GM12878 (cell line): ENCODE results near the gene TEX22. TPM values are rescaled to one million over a fixed set of nuclear protein-coding genes. Genes with fewer than 3 reads are reported as not detected.
A peak's percentile ranks its signal among the peaks of the same experiment; 100 is the strongest.

Experiments
- BACH1 ChIP-seq: fragments of 450-650 bp; IDR thresholded peaks from 2 replicates; pipeline ENCODE4 v1.6.1; 2017; ENCODE audit warnings: mild to moderate bottlenecking, borderline replicate concordance
- DPF2 ChIP-seq: fragments of 450-650 bp; IDR thresholded peaks from 2 replicates; pipeline ENCODE4 v1.6.1; 2017; ENCODE audit warnings: mild to moderate bottlenecking
- EGR1 ChIP-seq, 2 experiments: IDR thresholded peaks; 1 replicate in 1 of 2; 2 replicates in 1 of 2; pipeline ENCODE4 v1.6.1; 2011 to 2012; ENCODE audit warnings: low read depth in 2 of 2, low read length in 2 of 2, borderline replicate concordance in 1 of 2, mild to moderate bottlenecking in 1 of 2, moderate library complexity in 1 of 2
- FOXK2 ChIP-seq: fragments of 450-650 bp; IDR thresholded peaks from 2 replicates; pipeline ENCODE4 v1.6.1; 2017; ENCODE audit warnings: mild to moderate bottlenecking, moderate library complexity
- IKZF1 ChIP-seq: fragments of 450-650 bp; conservative IDR thresholded peaks from 2 replicates; pipeline ENCODE4 v1.6.1; 2017; ENCODE audit warnings: antibody characterized with exemption, mild to moderate bottlenecking
- JUNB ChIP-seq: IDR thresholded peaks from 2 replicates; pipeline ENCODE4 v1.6.1; 2016; ENCODE audit warnings: antibody characterized with exemption, mild to moderate bottlenecking
- LARP7 ChIP-seq: fragments of 450-650 bp; IDR thresholded peaks from 2 replicates; pipeline ENCODE4 v1.6.1; 2017; ENCODE audit warnings: mild to moderate bottlenecking
- NBN ChIP-seq: fragments of 450-650 bp; IDR thresholded peaks from 2 replicates; pipeline ENCODE4 v1.6.1; 2016
- PML ChIP-seq: IDR thresholded peaks from 2 replicates; pipeline ENCODE4 v1.6.1; 2012; ENCODE audit warnings: low read length, inconsistent platforms
- POLR2A ChIP-seq: IDR thresholded peaks from 2 replicates; pipeline ENCODE4 v1.6.1; 2011; ENCODE audit warnings: low read depth, mild to moderate bottlenecking, low read length
- YY1 ChIP-seq: IDR thresholded peaks from 2 replicates; pipeline ENCODE4 v1.6.1; 2011; ENCODE audit warnings: low read depth, mild to moderate bottlenecking, low read length
- ZNF217 ChIP-seq: fragments of 450-650 bp; IDR thresholded peaks from 2 replicates; pipeline ENCODE4 v1.6.1; 2017; ENCODE audit warnings: antibody characterized with exemption, mild to moderate bottlenecking
- polyA plus RNA-seq, 11 experiments: library from polyadenylated mRNA; depleted of rRNA in 4 of 11; unstranded in 6 of 11; stranded (reverse) in 5 of 11; fragments of >200 nt; fragmentation: Nextera tagmentation in 4 of 11; fragmentation: Illumina TruSeq in 1 of 11; extraction: Ambion mirVana in 4 of 11; extraction: Trizol in 1 of 11; gene quantifications; 1 replicate in 1 of 11; 2 replicates in 10 of 11; pipeline versions ENCODE4 v1.2.1 to v1.2.3, GENCODE V29; 2011 to 2016; ENCODE audit warnings: inconsistent platforms in 2 of 11, missing spikeins in 2 of 11, low read depth in 1 of 11
- total RNA-seq, 4 experiments: library from RNA; depleted of rRNA in 3 of 4; stranded (reverse); fragments of >200 nt in 3 of 4; fragmentation: Illumina TruSeq in 1 of 4; extraction: Trizol in 1 of 4; gene quantifications; 2 replicates each; pipeline versions ENCODE4 v1.2.1 to v1.2.3, GENCODE V29; 2013 to 2021
- TF ChIP-seq, protein P1 (sequence below): IDR thresholded peaks from 2 replicates; pipeline ENCODE4 v1.6.1; 2011; ENCODE audit warnings: low read depth, low read length, improper control_type of control experiment, borderline replicate concordance
- TF ChIP-seq, protein P2 (sequence below): IDR thresholded peaks from 2 replicates; pipeline ENCODE4 v1.6.1; 2011; ENCODE audit warnings: borderline replicate concordance, low read depth, mild to moderate bottlenecking, moderate library complexity, mixed read lengths, low read length; ENCODE audit not compliant: insufficient read depth; ENCODE audit errors: extremely low read length
- TF ChIP-seq, protein P3 (sequence below), 3 experiments: IDR thresholded peaks in 2 of 3; conservative IDR thresholded peaks in 1 of 3; 2 replicates each; pipeline ENCODE4 v1.5.1; 2011; ENCODE audit warnings: low read depth in 3 of 3, low read length in 3 of 3, mild to moderate bottlenecking in 3 of 3, control low read depth in 2 of 3, moderate library complexity in 2 of 3, inconsistent platforms in 1 of 3, mixed read lengths in 1 of 3; ENCODE audit not compliant: control insufficient read depth in 2 of 3, insufficient read depth in 1 of 3; ENCODE audit errors: extremely low read depth in 1 of 3

Gene TEX22
- total and polyA plus RNA-seq, 10 of the 15 experiments (the other 5 are each of a cell fraction or from before 2014, with no cell fraction given): 0.02 to 4.0 (median 0.63) TPM; not detected in 1

DNA sequence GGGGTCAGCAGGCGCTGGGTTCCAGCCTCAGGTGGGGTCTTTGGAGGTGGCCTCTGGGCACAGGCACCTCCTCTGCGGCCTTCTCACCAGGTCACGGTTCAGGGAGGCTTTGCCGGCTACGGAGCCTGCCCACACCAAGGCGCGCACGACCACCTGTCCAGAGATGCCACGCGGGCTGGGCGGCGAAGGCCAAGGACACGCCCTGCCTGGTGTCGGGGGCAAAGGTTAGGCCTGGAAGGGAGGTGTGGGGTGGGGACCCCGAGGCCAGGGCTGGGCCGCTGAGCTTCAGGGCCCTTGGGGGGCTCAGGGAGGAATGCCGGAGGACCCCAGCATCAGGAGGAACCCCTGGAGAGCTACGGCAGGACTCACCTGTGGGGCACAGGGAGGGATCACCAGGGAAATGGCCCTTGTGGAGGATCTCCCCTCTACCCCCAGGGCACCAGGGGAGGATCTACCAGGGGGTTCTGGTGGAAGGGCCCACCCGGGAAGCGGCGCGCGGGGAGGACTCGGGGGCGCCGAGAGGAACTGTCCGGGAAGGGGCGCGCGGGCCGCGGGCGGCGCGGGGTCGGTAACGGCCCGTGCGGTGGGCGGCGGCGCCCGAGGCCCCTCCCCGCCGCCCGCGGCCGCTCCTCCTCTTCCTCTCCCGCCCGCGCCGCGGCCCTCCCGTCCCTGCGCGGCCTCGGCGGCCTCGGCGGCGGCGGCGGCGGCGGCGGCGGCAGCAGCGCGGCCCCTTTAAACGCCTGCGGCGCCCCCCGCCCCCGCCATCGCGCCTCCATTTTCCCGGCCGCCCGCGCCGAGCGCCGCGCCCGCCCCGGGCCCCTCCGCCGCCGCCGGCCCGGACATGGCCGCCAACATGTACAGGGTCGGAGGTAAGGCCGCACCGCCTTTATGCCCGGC is 21.1 kb downstream of the TEX22 start, which contains the start of gene MTA1 (continued):
- TF ChIP-seq ZNF217 (0 out of 2 replicates have a peak, but pooled peaks have one; percentile 26), YY1 (peak; percentile 85), NBN (peak; percentile 51; the same call in 1 of the 2 replicates), FOXK2 (no peak), LARP7 (no peak), JUNB (no peak), POLR2A (peak; percentile 52), PML (no peak), IKZF1 (peak; percentile 25; the same call in 1 of the 2 replicates), DPF2 (peak; percentile 43; the same call in 1 of the 2 replicates), EGR1 (IDR thresholded peaks at IDR 0.05; ENCODE audit: borderline replicate concordance in 1 of 2, low read depth in 2 of 2, low read length in 2 of 2) (peak in 1 of 2 experiments; percentile 50; a peak in 1 of 3 replicates), BACH1 (no peak)
- TF ChIP-seq, protein P1, sequence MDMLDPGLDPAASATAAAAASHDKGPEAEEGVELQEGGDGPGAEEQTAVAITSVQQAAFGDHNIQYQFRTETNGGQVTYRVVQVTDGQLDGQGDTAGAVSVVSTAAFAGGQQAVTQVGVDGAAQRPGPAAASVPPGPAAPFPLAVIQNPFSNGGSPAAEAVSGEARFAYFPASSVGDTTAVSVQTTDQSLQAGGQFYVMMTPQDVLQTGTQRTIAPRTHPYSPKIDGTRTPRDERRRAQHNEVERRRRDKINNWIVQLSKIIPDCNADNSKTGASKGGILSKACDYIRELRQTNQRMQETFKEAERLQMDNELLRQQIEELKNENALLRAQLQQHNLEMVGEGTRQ: no peak
- TF ChIP-seq, protein P2, sequence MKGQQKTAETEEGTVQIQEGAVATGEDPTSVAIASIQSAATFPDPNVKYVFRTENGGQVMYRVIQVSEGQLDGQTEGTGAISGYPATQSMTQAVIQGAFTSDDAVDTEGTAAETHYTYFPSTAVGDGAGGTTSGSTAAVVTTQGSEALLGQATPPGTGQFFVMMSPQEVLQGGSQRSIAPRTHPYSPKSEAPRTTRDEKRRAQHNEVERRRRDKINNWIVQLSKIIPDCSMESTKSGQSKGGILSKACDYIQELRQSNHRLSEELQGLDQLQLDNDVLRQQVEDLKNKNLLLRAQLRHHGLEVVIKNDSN: no peak
- TF ChIP-seq, protein P3, sequence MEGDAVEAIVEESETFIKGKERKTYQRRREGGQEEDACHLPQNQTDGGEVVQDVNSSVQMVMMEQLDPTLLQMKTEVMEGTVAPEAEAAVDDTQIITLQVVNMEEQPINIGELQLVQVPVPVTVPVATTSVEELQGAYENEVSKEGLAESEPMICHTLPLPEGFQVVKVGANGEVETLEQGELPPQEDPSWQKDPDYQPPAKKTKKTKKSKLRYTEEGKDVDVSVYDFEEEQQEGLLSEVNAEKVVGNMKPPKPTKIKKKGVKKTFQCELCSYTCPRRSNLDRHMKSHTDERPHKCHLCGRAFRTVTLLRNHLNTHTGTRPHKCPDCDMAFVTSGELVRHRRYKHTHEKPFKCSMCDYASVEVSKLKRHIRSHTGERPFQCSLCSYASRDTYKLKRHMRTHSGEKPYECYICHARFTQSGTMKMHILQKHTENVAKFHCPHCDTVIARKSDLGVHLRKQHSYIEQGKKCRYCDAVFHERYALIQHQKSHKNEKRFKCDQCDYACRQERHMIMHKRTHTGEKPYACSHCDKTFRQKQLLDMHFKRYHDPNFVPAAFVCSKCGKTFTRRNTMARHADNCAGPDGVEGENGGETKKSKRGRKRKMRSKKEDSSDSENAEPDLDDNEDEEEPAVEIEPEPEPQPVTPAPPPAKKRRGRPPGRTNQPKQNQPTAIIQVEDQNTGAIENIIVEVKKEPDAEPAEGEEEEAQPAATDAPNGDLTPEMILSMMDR (IDR thresholded peaks at IDR 0.05 in 2 of 3, conservative IDR thresholded peaks at IDR 0.05 in 1 of 3; ENCODE audit: control insufficient read depth in 2 of 3, extremely low read depth in 1 of 3, insufficient read depth in 1 of 3, low read depth in 3 of 3, low read length in 3 of 3): no peak
